GM18519 (cell line): ENCODE results near the gene ATP11B.

ENCODE experiments used
- ATAC-seq: cut with Tn5 transposase; IDR thresholded peaks from one replicate; pipeline ENCODE4 v1.9.1; 2021; ENCODE audit warnings: mild to moderate bottlenecking, moderate library complexity; ENCODE audit not compliant: unreplicated experiment, low FRiP score

Gene ATP11B

DNA sequence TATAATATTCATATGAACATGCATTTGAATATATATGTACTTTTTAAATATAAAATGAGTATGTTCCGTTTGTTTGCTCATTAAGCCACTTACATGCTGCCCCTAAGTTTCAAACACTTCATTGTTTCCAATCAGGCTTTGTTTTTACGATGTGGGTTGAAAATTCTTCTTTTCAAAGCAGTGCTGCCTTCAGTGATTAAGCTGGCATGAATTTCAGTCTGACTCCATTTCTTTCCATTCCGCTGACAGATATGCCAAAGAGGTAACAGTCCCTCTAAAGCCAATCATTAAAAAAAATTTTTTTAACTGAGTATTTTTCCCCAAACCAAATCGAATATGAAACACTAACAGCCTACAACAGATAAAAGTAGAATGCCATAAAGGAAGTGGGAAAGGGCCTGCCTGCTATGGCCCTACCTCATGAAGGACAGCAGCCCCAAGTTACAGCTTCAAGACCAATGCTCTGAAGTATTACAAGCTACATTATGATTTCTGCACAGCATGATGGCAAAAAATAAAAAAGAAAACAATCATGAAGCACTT, 147.0 kb downstream of the ATP11B start:
- no peak for ATAC-seq

DNA sequence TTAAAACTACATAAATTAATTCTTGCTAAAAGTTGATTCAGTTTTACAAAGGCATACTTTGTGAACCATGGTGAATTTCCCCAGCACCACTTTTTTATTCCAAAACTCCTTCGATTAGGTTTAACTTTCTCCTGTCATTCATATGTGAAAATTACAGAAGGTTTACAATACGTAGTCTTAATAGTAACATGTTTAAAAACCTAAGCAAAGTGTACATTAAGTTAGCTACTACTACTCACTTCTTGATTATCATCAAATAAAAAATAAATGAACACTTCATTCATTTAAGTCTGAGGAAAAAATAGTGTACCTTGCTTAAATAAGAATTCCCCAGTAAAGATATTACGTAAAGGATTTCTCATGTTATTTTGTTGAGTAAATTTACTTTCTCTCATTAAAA, 148.4 kb downstream of the ATP11B start:
- ATAC-seq: no peak

DNA sequence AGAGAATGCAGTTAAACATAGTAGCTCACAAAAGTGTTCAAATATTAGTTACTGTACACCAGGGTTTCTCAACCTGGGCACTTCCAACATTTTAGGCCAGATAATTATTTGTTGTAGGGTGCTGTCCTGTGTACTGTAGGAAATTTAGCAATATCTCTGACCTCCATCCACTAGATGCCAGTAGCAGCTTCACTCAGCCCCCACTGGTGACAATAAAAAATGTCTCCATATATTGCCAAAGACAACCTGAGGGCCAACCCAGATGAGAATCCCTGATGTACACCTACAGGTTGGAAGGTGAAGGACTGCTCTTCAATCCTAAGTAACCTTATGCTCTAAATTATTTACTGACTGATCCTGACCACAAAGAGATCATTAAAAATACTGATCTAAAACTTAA, 154.6 kb downstream of the ATP11B start:
- no peak for ATAC-seq

DNA sequence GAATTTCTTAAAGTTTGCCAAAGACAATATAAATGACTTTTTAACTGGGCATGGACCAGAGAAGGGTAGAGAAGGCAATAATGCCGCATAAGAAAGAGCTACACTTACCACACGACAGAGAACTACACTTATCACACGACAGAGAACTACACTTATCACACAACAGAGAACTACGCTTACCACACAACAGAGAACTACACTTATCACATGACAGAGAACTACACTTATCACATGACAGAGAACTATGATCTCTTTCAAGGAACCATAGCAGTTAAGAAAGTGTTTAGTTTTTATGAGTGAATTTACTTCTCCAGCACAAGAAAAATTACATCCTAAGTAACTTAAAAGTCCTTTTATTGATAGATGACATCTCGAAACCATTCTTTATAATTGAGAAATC, 155.0 kb downstream of the ATP11B start:
- ATAC-seq: no peak

DNA sequence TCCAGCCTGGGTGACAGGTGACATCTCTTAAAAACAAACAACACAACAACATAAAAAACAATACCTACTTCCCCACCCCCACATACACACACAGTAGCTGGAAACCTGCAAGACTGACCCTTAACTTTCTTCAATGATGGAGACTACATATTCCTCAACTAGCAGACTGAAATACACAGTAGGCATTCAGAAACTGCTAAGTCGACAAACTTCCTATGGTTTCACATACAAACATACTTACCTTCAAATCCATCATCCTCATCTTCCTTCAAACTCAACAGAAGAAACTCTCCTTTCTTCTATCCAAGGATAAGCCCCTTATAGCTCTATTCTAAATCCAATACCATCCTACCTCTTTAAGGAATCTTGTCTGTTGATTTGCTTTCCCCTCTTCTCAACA, 156.4 kb downstream of the ATP11B start:
- ATAC-seq: no peak

DNA sequence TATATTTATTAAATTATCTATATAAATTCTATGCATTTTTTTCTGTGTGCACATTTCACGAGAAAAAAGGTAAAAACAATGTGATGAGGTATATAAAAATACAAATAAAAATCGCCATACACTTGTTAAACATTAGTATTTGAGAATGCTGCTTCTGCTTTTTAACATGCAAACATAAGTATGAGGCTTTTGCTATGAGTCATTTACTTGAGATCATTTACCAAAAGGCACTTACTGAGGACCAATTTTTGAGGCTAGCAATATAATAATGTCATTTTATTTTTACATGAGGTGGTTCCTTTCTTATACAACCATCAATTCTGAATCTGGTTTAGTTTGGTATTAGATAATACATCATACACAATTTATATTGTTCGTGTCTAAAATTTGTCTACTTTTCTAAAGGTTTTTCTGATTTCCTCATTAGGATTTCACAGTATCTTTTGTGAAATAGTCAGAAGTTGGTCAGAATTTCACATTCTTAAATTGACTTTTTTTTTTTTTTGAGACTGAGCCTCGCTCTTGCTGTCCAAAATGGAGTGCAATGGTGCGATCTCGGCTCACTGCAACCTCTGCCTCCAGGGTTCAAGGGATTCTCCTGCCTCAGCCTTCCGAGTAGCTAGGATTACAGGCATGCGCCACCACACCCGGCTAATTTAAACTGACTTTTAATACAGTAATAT, 161.4 kb downstream of the ATP11B start:
- peak; percentile 68 for ATAC-seq

DNA sequence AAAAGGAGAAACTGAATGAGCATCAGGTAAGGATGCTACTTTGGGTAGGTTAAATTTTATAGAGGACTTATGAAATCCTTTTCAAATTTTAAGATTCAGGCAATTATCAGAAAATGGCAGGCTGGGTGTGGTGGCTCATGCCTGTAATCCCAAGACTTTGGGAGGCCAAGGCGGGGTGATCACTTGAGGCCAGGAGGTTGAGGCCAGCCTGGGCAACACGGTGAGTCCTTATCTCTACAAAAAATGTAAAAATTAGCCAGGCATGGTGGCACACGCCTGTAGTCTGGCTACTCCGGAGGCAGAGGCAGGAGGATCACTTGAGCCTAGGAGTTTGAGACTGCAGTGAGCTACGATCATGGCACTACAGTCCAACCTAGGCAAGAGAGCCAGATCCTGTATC, 163.9 kb downstream of the ATP11B start:
- ATAC-seq: no peak

DNA sequence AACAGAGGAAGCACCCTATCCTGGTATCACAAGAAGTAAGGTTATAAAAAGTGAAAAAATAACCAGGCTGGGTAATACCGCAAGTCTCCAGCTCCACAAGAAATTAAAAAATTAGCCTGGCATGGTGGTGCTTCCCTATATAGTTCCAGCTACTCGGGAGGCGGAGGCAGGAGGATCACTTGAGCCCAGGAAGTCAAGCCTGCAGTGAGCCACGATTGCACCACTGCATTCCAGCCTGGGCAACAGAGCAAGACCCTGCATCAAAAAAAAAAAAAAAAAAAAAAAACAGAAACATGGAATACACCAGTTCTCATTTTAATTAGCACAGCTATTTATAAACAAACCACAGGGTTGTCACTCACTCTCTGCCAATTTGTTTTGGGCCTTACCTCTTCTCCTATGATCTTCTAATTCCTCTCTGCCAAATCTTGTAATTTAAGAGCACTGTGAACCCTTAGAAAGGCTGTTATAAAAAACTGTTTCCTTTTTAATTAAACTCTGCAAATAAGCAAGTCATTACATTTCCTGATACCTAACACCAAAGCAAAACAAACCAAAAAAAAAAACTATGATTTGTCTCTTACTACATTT, 164.5 kb downstream of the ATP11B start:
- ATAC-seq: no peak

DNA sequence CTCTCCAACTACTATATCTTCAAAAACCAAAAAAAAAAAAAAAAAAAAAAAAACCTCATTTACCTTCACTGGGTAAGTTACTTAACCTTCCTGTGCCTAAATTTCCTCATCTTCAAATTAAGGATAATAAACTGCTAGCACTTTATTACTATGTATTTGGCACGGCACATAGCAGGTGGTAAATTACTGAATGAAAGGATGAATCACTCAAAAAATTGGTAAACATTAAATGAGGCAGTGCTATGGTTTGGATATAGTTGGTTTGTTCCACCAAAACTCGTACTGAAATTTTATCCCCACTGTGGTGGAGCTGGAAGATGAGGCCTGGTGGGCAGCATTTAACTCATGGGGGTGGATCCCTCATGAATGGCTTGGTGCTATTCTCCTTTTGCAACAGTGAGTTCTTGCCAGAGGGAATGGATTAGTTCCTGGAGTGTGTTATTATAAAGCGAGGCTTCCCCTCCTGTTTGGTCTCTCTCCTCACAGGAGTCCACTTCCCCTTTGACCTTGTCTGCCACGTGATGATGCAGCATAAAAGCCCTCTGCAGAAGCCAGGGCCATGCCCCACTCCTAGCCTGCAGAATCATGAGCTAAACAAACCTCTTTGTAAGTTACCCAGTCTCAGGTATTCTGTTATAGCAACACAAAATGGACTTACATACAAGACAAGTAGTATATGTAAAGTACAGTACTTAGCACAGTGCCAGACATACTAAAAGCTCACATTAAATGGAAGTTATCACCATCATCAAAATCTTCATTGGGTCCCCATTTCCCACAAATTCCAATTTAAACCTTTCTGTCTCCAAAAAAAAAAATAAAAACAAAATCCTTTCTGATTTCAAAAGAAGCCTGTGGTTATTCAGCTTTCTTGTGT, 166.4 kb downstream of the ATP11B start:
- ATAC-seq: no peak

DNA sequence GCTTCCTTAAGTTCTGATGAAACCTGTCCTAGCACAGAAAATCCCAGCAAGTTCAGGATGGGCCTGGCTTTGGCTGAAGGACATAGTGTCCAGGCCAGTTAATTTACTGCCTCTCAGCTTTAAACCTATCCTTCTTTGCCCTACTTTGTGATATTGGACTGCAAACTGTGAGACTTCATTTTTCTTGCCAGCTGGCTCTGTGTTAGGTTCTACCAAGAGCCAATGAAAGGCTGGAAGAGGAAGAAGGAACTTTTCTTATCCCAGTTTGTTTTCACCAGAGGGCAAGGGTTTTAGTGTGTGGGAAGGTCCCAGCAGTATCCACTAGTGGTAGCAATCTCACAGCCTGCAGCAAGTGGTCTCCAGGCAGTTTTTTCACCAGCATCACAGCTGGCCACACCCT, 168.9 kb downstream of the ATP11B start:
- ATAC-seq: no peak

DNA sequence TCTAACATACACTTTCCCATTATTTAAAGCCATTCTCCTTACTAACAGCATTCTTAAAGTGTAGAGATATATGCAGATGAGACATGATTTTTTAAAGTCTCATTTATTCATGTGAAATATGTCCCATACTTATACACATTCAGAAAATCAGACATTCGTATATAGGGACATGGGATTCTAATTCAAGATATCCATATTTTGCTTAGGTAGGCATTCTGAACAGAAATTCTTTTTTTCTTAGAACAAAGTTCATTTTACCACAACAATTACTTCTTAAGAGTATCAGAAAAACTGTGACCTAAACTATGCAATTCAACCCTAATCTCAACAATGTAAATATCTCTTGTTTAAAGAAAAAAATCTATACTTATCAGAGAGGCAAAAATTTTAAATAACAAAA, 170.9 kb downstream of the ATP11B start:
- no peak for ATAC-seq

DNA sequence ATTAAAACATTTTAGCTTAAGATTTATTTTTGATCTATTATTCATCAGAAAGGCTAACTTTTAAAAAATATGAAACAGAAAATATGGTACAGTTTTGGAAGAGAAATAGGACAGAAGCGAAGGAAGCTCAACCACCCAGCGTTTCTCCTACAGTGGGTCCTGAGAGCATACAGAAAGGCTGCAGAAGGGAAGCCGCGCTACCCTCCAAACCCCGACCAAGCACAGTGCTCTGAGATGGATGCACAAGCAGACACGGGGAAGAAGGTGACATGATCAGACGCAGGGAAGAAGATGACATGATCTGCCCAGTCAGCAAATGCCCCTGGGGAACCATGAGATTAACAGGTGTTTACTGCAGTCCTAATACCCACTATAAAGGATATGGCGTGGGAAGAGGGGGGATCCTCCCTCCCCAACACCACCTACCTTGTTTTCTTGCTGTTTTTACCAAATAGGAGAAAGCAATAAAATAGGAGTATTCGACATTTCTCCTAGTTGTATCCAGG, 172.6 kb downstream of the ATP11B start:
- ATAC-seq: no peak

DNA sequence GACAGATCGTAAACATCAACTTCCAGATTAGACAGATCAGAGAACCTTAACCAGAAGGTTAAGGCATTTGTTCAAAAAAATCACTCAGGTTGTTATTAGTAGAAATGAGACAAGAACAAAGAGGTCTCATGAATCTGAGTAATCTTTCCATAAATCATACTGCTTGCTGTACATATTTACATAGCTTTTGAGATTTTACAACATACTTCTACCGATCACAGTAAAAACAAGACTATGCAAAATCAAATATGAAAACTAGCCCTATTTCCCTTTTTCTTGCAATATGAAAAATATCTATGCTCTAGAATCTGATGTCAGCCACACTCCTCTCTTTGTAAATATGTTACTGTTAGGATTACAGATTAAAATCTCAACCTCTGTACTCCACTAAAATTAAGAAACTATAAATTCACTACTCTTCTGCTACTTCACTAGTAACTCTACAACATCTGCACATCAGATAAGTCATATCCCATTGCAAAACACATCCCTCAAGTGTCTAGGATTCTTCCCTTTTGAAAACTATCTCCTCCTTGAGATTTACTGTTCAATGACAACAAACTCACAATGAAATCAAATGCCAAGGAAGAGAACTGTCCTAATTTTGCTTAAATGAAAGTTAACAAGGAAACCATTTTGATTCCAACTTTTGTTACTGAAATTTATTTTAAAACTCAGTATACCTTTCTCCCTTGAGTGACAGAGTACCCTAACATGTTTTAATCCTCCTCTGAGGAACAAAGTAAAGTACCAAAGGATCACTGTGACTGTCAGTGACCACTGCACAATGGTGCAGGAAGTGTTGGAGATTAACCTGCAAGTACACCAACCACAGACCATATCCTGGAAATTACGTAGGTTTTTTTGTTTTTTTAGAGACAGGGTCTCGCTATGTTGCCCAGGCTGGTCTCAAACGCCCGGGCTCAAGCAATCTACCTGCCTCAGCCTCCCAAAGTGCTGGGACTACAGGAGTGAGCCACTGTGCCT, 174.2 kb downstream of the ATP11B start:
- no peak for ATAC-seq

DNA sequence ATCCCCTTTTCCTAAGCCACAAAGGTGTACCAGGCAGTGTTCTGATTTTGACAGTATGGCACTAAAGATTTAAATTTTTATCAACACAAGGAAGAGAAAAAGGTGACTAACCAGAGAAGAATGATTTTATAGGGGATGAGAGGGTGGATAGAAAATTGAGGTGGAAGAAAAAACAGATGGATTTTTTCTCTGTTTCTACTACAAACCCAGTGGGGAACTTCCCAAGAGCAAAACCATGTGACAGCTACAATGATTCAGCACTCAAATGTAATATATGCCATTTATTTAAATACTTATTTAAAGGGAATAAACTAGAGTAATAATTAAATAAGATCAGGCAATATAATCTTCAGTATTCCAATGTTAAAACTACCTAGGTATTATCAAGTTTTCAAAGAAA, 176.0 kb downstream of the ATP11B start:
- ATAC-seq: no peak

DNA sequence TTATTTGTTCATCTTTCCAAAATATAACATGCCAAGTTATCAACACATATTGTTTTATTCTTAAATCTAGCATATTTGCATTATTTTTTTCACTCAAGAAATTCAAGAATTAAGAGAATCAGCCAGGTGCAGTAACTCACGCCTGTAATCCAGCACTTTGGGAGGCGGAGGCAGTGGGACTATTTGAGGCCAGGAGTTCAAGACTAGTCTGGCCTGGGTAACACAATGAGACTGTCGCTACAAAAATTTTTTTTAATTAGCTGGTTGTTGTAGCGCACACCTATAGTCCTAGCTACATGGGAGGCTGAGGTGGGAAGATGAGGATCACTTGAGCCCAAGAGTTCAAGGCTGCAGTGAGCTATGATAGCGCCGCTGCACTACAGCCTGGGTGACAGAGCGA, 176.5 kb downstream of the ATP11B start:
- ATAC-seq: no peak

DNA sequence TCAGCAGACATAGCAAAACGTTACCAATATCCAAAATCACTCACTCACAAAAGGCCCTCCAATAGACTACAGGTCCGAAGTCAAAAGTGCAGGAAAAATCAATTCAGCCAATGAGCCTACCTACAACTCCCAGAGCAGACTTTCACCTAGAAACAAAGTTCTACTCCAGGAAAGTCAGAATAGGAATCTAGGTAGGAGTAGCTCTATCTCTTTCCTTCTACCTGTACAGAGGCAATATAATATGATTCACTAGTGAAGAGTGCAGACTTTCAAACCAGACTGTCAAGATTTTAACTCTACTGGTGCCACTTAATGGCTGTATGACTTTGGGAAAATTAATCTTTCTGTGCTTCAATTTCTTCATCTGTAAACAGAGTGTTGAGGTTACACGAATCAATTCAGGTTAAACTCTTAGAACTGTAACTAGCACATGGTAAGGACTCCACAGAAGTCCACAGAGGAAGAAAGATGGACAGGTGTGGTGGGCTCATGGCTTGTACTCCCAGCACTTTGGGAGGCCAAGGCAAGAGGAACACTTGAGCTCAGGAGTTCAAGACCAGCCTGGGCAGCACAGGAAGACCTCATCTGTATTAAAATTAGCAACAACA, 177.6 kb downstream of the ATP11B start:
- no peak for ATAC-seq
